SH-SY5Y (cell line): ENCODE measurements around the gene UBP1.

Experiments
- GATA2 ChIP-seq: IDR thresholded peaks from 2 replicates; pipeline ENCODE4 v1.6.1; 2011; ENCODE audit warnings: mild to moderate bottlenecking, low read depth, low read length
- GATA3 ChIP-seq: IDR thresholded peaks from 2 replicates; pipeline ENCODE4 v1.6.1; 2011; ENCODE audit warnings: low read depth, mild to moderate bottlenecking, low read length, moderate library complexity

UBP1 gene

DNA sequence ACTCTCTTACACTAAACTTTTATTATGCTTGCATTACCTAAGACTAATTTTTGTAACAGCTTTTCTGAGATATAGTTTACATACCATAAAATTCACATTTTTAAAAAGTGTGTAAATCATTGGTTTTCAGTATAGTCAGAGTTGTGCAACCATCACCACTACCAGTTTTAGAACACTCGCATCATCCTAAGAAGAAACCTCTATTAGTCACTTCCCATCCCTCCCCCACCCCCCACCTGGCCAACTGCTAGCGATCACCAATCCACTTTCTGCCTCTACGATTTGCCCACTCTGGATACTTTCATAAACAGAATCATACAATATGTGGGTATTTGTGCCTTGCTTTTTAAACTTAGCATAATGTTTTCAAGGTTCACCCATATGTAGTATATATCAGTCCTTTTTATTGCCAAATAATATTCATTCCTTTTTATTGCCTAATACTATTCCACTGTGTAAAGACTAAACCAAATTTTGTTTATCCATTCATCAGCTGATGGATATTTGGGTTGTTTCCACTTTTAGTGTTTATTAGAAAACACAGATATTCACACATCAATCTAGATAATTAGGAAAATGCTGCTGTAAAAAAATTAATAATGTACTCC lies 23.0 kb downstream of the UBP1 start:
- TF ChIP-seq GATA2 (no peak), GATA3 (no peak)

DNA sequence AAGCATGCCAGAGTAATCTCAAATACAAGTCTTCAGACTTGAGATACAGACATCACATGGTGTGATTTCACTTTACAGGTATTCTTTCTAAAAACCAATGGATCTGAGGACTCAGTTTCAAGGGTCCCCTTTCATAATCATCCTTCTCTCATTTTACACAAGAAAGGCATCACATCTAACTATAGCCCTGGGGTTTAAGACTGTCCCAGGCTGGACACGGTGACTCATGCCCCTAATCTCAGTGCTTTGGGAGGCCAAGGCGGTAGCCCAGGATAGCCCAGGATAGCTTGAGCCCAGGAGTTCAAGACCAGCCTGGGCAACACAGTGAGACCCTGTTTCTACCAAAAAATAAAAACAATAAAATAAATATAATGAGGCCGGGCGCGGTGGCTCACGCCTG lies 36.4 kb downstream of the UBP1 start:
- no peak for TF ChIP-seq GATA3

DNA sequence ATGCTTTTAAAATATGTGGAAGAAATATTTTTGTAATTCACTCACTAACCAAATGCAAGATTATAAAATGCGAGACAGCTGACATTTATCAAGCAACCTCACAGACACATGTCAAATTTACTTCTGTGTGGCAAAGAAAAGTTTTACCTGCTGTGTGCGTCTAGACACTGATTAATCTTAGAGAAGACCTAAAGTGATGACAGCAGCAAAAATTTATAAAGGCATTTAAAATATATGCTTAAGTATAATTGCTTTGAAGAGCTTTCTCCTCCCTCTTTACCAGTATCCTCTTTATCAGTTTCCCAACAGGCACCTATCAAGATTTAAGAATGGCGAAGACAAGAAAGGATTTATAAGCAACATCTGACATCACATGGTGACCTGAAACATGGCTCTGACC lies 37.3 kb downstream of the UBP1 start:
- TF ChIP-seq GATA3 (no peak), GATA2 (no peak)

DNA sequence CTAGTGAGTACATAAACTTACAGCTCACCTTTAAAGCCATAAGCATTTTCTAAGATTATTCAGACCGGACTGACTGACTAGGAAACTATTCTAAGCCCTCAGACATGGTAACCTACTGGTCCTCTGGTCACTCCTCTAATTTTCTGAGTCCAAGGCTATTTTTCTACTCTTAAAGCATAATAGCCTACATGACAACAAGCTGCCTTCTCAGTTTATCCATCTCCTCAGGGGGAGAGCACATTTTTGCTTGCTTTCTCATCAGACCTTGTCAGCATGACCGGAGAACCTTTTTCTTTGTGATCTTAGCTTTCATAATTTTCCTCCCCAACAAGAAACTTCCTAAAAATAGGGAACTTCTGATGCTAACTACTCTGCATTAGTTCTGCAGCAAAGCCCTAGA lies 38.4 kb downstream of the UBP1 start:
- TF ChIP-seq GATA2 (no peak), GATA3 (no peak)

DNA sequence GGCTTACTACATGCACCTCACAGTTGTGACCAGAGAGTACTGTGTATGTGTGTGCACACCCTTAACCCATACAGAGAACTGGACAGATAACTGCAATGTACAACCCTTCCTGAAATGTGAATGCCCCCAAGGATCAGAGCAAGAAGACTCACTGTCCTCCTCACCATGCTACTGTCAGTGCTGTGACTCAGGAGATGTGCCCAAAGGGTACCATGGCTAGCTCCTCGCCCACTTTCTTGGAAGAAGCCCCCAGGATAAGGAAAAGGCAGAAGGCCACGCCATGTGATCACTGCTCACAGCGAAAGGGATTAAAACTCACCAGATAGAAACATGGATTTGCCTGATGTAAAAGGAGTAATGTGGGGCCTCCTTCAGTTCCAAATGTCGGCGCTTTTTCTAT lies 41.8 kb downstream of the UBP1 start:
- no peak for TF ChIP-seq GATA3
- no peak for TF ChIP-seq GATA2

DNA sequence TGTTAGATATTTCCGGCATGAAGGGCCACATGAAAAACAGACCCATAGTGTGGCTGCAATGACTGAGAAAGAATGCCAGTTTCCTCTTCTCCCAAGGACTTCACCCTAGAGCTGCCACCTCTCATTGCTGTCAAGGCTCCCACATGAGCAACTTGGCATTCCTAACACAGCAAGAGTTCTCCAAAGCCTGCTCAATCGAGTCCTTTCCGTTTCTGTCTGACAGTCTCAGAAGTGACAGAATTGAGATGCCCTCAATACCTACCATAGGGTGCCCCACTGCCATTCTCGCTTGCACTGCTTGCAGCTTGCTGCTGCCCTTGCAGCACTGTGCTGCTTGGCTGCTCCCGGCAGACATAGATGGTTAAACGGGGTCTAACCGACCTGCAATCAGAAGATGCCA lies 44.3 kb downstream of the UBP1 start:
- TF ChIP-seq GATA3 (no peak), GATA2 (no peak)

DNA sequence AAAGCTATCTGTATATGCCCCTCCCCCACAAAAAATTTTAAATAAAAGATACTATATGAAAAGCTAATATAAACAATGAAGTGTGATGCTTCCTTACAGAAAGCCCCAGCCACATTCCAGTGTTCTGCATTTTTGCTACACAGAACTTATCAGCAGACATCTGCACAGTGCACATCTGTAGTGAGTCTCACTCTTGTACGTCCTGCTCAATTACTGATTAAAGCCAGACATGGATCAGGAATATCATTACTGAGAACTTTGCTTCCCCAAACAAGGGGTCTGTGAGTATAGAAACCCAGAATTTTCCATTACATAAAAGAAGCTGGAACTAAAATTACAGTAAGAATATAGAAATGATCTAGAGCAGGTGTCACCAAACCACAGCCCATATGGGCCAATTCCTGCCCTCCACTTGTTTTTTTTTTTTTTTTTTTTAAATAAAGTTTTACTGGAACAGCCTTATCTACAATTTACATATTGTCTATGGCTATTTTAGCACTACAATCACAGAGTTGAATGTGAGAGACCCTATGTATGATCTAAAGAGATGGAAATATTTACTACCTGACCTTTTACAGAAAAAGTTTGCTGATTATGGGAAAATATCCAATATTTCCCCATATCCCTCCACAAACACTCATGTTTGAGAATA lies 45.7 kb downstream of the UBP1 start:
- TF ChIP-seq GATA2 (peak; percentile 94), GATA3 (peak; percentile 94)

DNA sequence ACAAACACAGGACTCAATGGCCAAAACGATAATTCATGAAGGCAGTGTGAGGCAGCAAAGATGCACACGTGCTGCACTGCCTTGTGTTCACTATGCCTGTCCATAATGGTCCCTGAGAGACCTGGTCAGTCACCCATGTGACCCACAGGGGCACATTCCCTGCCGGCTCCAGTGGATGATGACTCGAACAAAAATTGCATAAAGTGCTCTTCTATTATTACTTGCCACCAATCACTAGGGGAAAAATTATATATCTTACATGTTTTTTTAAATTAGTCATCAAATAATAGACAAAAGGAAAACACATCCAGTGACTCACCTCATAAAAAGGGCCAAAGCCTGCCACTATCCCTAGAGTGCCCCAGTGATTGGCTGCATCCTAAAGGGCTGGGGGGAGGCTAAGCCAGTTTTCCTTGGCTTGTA lies 47.5 kb downstream of the UBP1 start:
- TF ChIP-seq GATA2 (no peak), GATA3 (no peak)

DNA sequence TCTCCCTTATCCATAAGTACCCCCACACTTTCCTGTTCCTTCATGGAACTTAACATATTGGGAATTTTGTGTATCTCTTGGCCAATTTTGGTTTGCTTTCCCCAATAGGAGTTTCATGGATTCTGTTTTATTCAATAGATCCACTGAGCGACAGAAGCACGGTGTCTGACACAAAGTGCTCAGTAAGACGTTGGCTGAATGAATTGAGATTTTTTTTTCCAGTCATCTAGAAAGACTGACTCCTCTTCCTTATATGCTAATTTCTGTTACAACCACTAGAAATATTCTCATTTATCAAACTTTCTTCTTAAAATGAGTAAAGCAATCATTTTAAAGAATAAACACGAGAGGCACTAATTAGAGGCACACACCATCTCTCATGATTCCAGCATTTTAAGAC lies 48.1 kb downstream of the UBP1 start:
- TF ChIP-seq GATA2 (no peak), GATA3 (no peak)

DNA sequence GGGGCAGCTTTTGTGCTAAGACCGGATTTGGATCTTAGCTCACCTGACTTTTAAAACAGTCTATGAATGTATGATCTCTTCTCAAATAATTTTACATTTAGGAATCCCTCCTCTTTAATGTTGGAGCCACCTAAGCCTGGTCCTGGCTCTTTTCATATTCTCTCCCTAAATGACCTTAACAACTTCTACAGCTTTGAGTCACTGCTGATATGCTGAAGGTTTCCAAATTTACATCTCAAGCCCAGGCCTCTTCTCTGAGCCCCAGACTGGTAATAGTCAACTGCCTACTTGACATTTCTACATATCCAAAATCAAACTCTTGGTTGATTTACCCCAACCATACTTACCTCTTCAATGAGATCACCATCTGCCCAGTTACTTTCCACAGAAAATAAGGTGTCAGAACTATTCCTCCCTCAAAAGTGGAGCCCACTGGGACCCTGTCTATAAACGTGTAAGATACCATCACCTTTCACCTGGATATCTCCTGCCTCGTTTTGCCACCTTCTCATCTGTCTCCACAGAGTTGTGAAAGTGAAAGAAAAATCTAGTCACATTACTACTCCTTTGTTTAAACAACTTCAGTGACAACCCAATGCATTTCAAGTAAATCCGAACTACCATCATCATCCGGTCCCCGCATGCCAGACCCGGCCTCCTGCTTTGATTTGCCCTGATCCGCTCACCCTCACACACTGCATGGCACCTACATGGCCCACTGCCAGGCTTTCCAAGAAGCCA lies 48.8 kb downstream of the UBP1 start:
- TF ChIP-seq GATA3 (no peak), GATA2 (no peak)

DNA sequence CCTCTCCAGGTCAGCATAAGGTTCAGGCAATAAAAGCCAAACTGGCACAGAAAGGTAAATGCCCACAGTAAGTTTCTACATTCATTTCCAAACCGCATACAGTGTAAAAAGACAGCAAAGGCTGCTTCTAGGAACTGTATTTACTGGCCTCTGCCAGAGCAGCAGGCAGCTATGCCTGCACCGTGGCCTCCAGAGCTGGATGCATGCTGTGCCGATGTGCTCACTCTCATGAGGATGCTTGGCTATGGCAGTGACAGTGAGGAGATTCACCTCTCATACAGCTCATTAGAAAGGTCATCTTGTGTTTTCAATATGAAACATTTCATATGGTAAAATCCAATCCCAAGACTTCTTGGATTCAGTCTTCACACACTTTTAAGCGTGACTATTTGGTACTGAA lies 50.3 kb downstream of the UBP1 start:
- TF ChIP-seq GATA3 (no peak), GATA2 (no peak)

DNA sequence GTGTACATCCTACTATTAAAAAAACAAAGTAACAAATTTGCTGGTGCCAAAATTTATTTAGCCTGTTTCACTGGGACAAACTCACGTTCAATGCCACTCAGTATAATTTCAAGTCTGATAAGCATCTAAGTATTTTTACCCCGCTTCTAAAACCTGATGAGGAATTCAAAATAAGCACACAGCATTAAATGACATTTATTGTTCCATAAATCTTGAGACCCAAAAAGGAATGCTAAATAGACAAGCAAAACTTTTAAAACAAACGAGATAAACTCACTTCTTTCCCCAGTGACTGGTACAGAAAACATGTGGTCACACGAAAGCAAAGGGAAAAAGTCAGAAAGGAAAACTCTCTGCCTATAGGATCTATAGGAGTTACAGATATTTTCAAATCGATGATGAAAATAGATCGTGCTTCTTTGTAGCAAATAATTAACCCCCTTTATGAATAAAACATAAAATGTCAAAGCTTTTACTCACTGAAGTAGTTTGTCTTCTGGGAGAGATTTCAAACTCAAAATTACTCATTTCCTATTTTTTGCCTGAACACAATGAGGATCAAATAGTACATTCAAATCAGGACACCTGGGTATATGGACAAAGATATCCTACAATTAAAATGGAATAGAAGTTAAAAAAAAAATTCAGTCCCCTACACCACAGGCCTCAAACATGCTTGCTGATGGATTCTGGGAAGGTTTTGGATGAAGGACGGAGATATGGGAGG lies 51.7 kb downstream of the UBP1 start:
- TF ChIP-seq GATA3 (no peak), GATA2 (no peak)

DNA sequence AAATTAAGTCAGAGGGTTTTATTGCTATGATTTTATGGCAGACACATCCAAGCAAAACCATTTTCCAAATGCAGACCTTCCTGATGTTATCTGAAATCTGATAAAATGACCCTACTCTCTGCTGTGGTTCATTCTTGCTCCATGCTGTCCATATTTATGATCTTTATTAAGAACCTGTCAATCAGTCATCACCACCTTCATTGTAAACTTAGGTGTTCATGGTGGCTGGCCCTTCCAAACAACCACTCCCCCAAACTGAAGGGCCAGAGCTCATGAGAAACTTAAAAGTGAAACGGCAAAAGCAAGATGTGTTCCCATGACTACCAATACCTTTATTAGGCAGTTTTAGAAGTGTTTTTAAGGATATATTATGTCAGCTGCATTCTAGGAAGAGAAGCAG lies 53.6 kb downstream of the UBP1 start:
- no peak for TF ChIP-seq GATA2
- 0 out of 2 replicates have a peak, but pooled peaks have one; percentile 36 for TF ChIP-seq GATA3

DNA sequence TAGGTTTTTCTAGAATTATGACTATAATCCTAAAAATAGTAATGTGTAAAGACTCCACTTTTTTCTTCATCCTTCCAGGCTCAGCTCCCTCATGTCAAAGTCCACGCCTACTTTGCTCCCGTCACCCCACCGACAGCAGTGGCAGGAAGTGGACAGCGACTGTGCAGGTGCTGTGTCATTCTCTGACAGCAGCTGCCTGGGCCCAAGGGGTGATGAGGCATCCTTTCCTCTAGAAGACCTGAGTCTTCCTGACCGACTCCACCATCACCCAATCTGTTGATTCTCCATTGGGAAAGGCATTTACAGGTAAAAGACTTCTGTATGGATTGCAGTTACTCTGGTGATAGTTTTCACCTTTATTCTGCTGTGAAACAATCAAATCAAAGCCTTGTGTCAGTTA lies 54.8 kb downstream of the UBP1 start:
- TF ChIP-seq GATA2, result no peak
- TF ChIP-seq GATA3, result no peak
